Measurements from ENCODE around the gene EPHA5. TPM values are rescaled to one million over a fixed set of nuclear protein-coding genes. Genes with fewer than 3 reads are reported as not detected.

Gene EPHA5
- total RNA-seq, 1 experiment from 2014 or later: 0.28 TPM

DNA sequence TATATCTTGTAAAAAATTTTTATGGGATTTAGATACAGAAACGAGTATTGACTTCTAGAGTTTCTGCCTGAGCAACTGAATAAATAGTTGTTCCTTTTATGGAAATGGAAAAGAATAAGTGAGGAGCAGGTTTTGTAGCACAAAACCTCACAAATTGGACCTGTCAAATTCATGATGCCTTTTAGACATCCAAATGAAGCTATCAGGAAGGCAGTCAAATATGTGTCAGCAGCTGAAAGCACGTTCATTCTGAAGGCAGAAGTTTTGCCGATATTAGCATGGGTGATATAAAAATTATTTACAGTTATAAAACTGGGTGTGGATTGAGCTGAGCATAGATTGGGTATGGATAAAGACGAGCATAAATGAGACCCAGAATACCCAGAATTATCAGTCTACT, 374.0 kb downstream of the EPHA5 start:
- BruUV-seq (replicated peaks): no TSS peak
- H3K4me3 Mint-ChIP-seq (ENCODE audit: unreplicated experiment): no peak overlapping the region
- POLR2A ChIA-PET: no interaction called here
- H3K9me3 Mint-ChIP-seq (ENCODE audit: unreplicated experiment): peaks cover 8% of the 10 kb centered on the region
- DNase-seq (ENCODE audit: unreplicated experiment): no peak
- H3K27me3 Mint-ChIP-seq (ENCODE audit: insufficient read depth, unreplicated experiment): no peaks in the 10 kb centered on the region
- H3K4me1 Mint-ChIP-seq (ENCODE audit: insufficient read depth, unreplicated experiment): no peaks in the 10 kb centered on the region
- no peaks in the 10 kb centered on the region for H3K36me3 Mint-ChIP-seq (ENCODE audit: insufficient read depth, unreplicated experiment)
- intact Hi-C loops (cut with micrococcal nuclease): no loop called here
- H3K27ac Mint-ChIP-seq (ENCODE audit: low read depth, unreplicated experiment): no peak overlapping the region
- TF ChIP-seq CTCF (IDR thresholded peaks at IDR 0.05; ENCODE audit: unreplicated experiment): no peak
- CTCF ChIA-PET: no interaction called here

DNA sequence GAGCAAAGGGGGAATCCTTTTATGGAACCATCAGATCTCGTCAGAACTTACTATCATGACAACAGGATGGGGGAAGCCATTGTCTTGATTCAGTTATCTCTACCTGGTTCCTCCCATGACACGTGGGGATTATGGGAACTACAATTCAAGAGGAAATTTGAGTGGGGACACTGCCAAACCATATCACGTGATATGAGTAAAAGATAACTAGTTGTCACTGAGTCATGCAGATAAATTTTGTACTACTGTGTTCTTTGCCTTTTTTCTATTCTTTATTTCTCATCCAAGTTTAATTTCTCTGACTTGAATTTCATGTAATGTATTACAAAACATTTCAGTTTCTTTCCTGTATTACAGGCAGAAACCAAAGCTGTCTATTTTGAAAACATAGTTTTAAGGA, 383.2 kb downstream of the EPHA5 start:
- Mint-ChIP-seq H3K27ac (ENCODE audit: low read depth, unreplicated experiment) (no peak overlapping the region), H3K4me1 (ENCODE audit: insufficient read depth, unreplicated experiment) (no peaks in the 10 kb centered on the region), H3K36me3 (ENCODE audit: insufficient read depth, unreplicated experiment) (no peaks in the 10 kb centered on the region), H3K4me3 (ENCODE audit: unreplicated experiment) (no peak overlapping the region), H3K27me3 (ENCODE audit: insufficient read depth, unreplicated experiment) (no peaks in the 10 kb centered on the region), H3K9me3 (ENCODE audit: unreplicated experiment) (no peaks in the 10 kb centered on the region)
- ChIA-PET POLR2A (no interaction called here), CTCF (no interaction called here)
- DNase-seq (ENCODE audit: unreplicated experiment): no peak
- TF ChIP-seq CTCF (IDR thresholded peaks at IDR 0.05; ENCODE audit: unreplicated experiment): no peak
- intact Hi-C loops (cut with micrococcal nuclease): no loop called here
- no TSS peak for BruUV-seq (replicated peaks)
